MM.1S (cell line): ENCODE measurements around the gene TPM2.

ENCODE experiments used
- DNase-seq: peaks from one replicate; pipeline ENCODE4 v3.0.0-alpha.2; 2015
- H2AFZ ChIP-seq: fragments of 300-600 bp; sonication (generic); 2 replicates; pipeline ENCODE4 v1.6.0; 2016; ENCODE audit warnings: antibody characterized with exemption, low read length
- H3F3A ChIP-seq: fragments of 300-600 bp; sonication (generic); 2 replicates; pipeline ENCODE4 v1.6.1; 2016; ENCODE audit warnings: mild to moderate bottlenecking, antibody characterized with exemption, low read length, moderate library complexity, mixed read lengths; ENCODE audit not compliant: insufficient read depth
- H3K27ac ChIP-seq: fragments of 300-600 bp; sonication (generic); 2 replicates; pipeline ENCODE4 v1.5.1; 2016; ENCODE audit warnings: mild to moderate bottlenecking, low read length
- H3K27me3 ChIP-seq: fragments of 300-600 bp; sonication (generic); replicated peaks from 2 replicates; pipeline ENCODE4 v1.6.0; 2016; ENCODE audit warnings: low read length; ENCODE audit not compliant: insufficient read depth
- H3K36me3 ChIP-seq: fragments of 300-600 bp; sonication (generic); replicated peaks from 2 replicates; pipeline ENCODE4 v1.6.1; 2016; ENCODE audit warnings: mild to moderate bottlenecking, low read length, mixed read lengths; ENCODE audit not compliant: insufficient read depth
- H3K4me1 ChIP-seq: fragments of 300-600 bp; sonication (generic); 2 replicates; pipeline ENCODE4 v1.6.1; 2016; ENCODE audit warnings: low read length, mixed read lengths
- H3K4me2 ChIP-seq: fragments of 300-600 bp; sonication (generic); 2 replicates; pipeline ENCODE4 v1.6.0; 2016; ENCODE audit warnings: low read depth, low read length
- H3K4me3 ChIP-seq: fragments of 300-600 bp; sonication (generic); 2 replicates; pipeline ENCODE4 v1.5.1; 2016; ENCODE audit warnings: low read length, mixed read lengths
- H3K79me2 ChIP-seq: fragments of 300-600 bp; sonication (generic); 2 replicates; pipeline ENCODE4 v1.6.1; 2016; ENCODE audit warnings: mixed run types, low read length, mixed read lengths
- H3K9ac ChIP-seq: fragments of 300-600 bp; sonication (generic); 2 replicates; pipeline ENCODE4 v1.6.1; 2016; ENCODE audit warnings: low read length, mixed read lengths
- H3K9me2 ChIP-seq: fragments of 300-600 bp; sonication (generic); replicated peaks from 2 replicates; pipeline ENCODE4 v1.6.1; 2016; ENCODE audit warnings: mild to moderate bottlenecking, low read length, mixed read lengths; ENCODE audit not compliant: insufficient read depth
- H3K9me3 ChIP-seq: fragments of 300-600 bp; sonication (generic); replicated peaks from 2 replicates; pipeline ENCODE4 v1.6.1; 2016; ENCODE audit warnings: mild to moderate bottlenecking, low read length, mixed read lengths; ENCODE audit not compliant: insufficient read depth
- H4K20me1 ChIP-seq: fragments of 300-600 bp; sonication (generic); 2 replicates; pipeline ENCODE4 v1.6.1; 2016; ENCODE audit warnings: mild to moderate bottlenecking, low read length, moderate library complexity, mixed read lengths; ENCODE audit not compliant: insufficient read depth
- CTCF ChIP-seq: fragments of 300-600 bp; sonication (generic); IDR thresholded peaks from 2 replicates; pipeline ENCODE4 v1.5.1; 2016; ENCODE audit warnings: antibody characterized with exemption, low read length, mixed read lengths
- EZH2 ChIP-seq: fragments of 300-600 bp; sonication (generic); optimal IDR thresholded peaks from 2 replicates; pipeline ENCODE3; 2017; ENCODE audit warnings: low read depth, mild to moderate bottlenecking, antibody characterized with exemption, low read length, mixed read lengths
- EZH2phosphoT487 ChIP-seq: fragments of 300-600 bp; sonication (generic); IDR thresholded peaks from 2 replicates; pipeline ENCODE4 v1.6.1; 2018; ENCODE audit warnings: antibody characterized with exemption, low read length

The TPM2 gene

GRCh38 chr9:35702696-35703095 lies 13.0 kb upstream of the TPM2 start:
- H4K20me1 ChIP-seq: no peaks in the 10 kb centered on the region
- no peaks in the 10 kb centered on the region for H3K27me3 ChIP-seq
- no peaks in the 10 kb centered on the region for H3K9me2 ChIP-seq
- H3K79me2 ChIP-seq: no peaks in the 10 kb centered on the region
- H3K4me2 ChIP-seq: no peak overlapping the region
- H3K9me3 ChIP-seq: no peaks in the 10 kb centered on the region
- no peaks in the 10 kb centered on the region for H3K4me1 ChIP-seq
- no peak for DNase-seq
- no peak overlapping the region for H3K9ac ChIP-seq
- H3K36me3 ChIP-seq: peaks cover 4% of the 10 kb centered on the region; the same call in 1 of the 2 replicates
- no peaks in the 10 kb centered on the region for H3F3A ChIP-seq
- no peak overlapping the region for H3K4me3 ChIP-seq
- no peak overlapping the region for H3K27ac ChIP-seq
- no peak overlapping the region for H2AFZ ChIP-seq
- TF ChIP-seq CTCF (no peak), EZH2phosphoT487 (no peak), EZH2 (no peak)

GRCh38 chr9:35700942-35701341 lies 11.2 kb upstream of the TPM2 start:
- TF ChIP-seq EZH2phosphoT487: no peak
- TF ChIP-seq EZH2: no peak
- no peak for TF ChIP-seq CTCF
- 0 out of 2 replicates have a peak, but pooled peaks cover 4% of the 10 kb centered on the region for H3K36me3 ChIP-seq

GRCh38 chr9:35700031-35700430 lies 10.3 kb upstream of the TPM2 start:
- Histone ChIP-seq H3K9me2 (no peaks in the 10 kb centered on the region), H4K20me1 (no peaks in the 10 kb centered on the region), H3K27me3 (no peaks in the 10 kb centered on the region), H3K9me3 (no peaks in the 10 kb centered on the region), H3K4me3 (no peak overlapping the region), H3K4me2 (no peak overlapping the region), H2AFZ (no peak overlapping the region), H3F3A (no peaks in the 10 kb centered on the region), H3K36me3 (0 out of 2 replicates have a peak, but pooled peaks cover 4% of the 10 kb centered on the region), H3K27ac (no peak overlapping the region), H3K9ac (no peak overlapping the region), H3K79me2 (no peaks in the 10 kb centered on the region), H3K4me1 (no peaks in the 10 kb centered on the region)
- no peak for DNase-seq
- no peak for TF ChIP-seq CTCF
- no peak for TF ChIP-seq EZH2
- TF ChIP-seq EZH2phosphoT487: no peak

More at GRCh38 chr9:35700942-35701341, 11.2 kb upstream of the TPM2 start:
- no peak for DNase-seq
- Histone ChIP-seq H3K9me3 (no peaks in the 10 kb centered on the region), H3K79me2 (no peaks in the 10 kb centered on the region), H3K9me2 (no peaks in the 10 kb centered on the region), H3K9ac (no peak overlapping the region), H3K27me3 (no peaks in the 10 kb centered on the region), H3K4me3 (no peak overlapping the region), H3K4me1 (no peaks in the 10 kb centered on the region), H2AFZ (no peak overlapping the region), H3K4me2 (no peak overlapping the region), H3F3A (no peaks in the 10 kb centered on the region), H4K20me1 (no peaks in the 10 kb centered on the region), H3K27ac (no peak overlapping the region)
